Measurements from ENCODE around the gene ATP5PF.

GRCh38 chr21:25717491-25718147 lies 17.1 kb downstream of the ATP5PF start:
- TF ChIP-seq POLR2A (IDR thresholded peaks at IDR 0.05): no peak
- no peak for TF ChIP-seq CTCF (IDR thresholded peaks at IDR 0.05)
